VCaP (cell line): ENCODE measurements around the gene CGB8.
A peak's percentile ranks its signal among the peaks of the same experiment; 100 is the strongest.

Experiments
- H3K27ac ChIP-seq: fragments of 450-650 bp; 2 replicates; pipeline ENCODE4 v1.5.1; 2017
- TF ChIP-seq, protein P1 (sequence below): fragments of 450-650 bp; conservative IDR thresholded peaks from 2 replicates; pipeline ENCODE4 v1.5.1; 2017; ENCODE audit warnings: mild to moderate bottlenecking, moderate library complexity

CGB8 gene

DNA sequence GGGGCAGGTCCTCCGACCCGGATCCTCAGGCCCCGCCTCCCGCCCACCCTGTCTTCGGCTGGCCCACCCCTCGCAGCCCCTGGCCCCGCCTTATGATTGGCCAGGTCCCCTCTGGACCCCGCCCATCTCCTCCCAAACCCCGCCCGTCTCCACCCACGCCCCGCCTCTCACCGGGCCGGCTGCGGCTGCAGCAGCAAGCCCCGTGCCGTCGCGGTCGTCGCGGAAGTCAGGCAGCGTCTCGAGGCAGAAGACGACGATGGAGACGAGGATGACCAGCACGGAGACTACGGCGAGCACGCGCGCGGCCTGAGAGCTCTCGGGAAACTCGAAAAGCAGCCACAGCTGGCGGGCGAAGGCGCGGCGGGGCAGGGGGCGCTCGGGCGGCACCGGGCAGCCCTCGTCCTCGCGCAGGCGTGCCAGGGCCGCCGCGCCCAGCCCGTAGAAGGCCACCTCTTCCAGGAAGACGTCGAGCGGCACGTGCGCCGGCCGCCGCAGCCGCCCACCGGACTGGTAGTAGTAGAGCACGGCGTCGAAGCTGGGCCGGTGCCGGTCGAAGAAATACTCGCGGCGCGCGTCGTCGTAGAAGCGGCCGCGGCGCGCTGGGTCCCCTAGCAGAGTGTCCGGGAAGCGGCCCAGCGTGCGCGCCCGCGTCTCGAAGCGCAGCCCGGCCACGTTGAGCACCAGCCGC lies 23.1 kb upstream of the CGB8 start:
- no peak overlapping the region for H3K27ac ChIP-seq
- TF ChIP-seq, protein P1, sequence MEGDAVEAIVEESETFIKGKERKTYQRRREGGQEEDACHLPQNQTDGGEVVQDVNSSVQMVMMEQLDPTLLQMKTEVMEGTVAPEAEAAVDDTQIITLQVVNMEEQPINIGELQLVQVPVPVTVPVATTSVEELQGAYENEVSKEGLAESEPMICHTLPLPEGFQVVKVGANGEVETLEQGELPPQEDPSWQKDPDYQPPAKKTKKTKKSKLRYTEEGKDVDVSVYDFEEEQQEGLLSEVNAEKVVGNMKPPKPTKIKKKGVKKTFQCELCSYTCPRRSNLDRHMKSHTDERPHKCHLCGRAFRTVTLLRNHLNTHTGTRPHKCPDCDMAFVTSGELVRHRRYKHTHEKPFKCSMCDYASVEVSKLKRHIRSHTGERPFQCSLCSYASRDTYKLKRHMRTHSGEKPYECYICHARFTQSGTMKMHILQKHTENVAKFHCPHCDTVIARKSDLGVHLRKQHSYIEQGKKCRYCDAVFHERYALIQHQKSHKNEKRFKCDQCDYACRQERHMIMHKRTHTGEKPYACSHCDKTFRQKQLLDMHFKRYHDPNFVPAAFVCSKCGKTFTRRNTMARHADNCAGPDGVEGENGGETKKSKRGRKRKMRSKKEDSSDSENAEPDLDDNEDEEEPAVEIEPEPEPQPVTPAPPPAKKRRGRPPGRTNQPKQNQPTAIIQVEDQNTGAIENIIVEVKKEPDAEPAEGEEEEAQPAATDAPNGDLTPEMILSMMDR, result no peak

DNA sequence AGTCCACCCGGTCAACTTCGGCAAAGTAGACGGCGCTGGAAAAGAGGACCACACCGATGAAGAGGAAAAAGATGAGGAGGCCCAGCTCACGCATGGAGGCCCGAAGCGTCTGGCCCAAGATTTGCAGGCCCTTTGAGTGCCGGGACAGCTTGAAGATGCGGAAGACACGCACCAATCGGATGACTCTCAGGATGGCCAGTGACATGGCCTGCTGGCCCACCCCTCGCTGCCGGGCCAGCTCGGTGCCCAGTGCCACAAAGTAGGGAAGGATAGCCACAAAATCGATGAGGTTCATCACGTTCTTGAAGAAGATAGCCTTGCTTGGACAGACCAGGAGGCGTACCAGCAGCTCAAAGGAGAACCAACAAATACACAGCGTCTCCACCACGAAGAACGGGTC lies 21.5 kb upstream of the CGB8 start:
- TF ChIP-seq, protein P1, result no peak
- no peak overlapping the region for H3K27ac ChIP-seq

DNA sequence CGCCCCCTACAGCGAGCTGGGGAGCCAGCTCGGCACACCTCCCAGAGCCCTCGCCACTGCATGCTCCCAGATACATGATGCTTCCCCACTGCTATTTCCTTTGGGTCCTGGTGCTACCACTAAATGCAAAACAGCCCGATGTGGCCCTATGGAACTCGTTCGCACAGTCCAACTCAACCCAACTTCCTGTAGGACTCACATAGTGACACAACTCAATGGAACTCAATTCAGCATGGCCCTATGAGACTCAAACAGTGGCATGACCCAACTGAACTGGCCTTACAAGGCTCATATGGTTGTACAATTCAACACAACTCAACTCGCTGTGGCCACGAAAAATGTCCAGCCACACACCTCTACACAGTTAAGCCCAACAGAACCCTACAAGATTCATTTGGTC lies 20.1 kb upstream of the CGB8 start:
- no peak overlapping the region for H3K27ac ChIP-seq
- TF ChIP-seq, protein P1, result no peak

DNA sequence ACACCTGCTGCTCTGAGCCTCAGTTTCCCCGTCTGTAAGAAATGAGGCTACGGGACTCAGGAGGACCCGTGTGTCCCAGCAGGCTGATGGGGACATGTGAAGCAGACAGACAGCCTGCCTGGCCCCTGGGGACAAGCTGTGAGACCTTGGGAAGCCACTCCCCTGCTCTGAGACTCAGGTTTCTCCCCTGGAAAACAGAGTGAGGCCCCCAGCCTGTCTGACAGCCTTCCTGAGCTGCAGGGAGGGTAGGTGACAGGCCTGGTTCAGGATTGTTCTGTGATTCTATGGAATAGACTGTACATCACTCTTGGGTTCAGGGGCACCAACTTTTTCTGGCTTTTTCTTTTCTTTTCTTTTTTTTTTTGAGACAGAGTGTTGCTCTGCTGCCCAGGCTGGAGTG lies 18.6 kb upstream of the CGB8 start:
- TF ChIP-seq, protein P1, result no peak
- no peak overlapping the region for H3K27ac ChIP-seq

DNA sequence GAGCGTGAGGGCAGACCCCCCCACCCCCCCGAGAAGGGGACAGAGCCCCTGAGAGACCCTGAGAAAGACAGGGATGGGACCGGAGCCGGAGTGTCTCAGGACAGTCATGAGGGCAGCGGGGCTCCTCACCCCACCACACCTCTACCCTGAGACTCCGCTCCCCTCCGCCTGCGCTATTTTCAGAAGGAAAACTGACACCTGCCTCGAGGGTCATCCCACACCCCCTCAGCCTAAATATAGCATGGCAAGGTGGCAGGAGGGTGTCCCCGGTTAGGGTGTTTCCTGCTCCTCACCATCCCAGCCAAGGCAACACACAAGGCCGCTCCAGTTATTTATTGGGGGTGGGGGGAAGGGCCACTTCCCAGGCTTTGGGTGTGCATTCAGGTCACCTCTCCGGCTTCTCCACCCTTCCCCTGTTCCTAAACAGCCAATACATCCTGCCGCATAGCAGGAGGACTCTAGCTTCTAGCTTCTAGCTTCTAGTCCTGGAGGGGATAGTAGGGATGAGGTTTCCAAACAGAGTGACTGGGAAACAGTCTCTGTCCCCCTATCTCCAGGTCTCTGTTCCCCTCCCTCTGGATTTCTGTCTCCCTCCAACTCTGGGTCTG lies 17.1 kb upstream of the CGB8 start:
- TF ChIP-seq, protein P1, result no peak
- H3K27ac ChIP-seq, result no peak overlapping the region

DNA sequence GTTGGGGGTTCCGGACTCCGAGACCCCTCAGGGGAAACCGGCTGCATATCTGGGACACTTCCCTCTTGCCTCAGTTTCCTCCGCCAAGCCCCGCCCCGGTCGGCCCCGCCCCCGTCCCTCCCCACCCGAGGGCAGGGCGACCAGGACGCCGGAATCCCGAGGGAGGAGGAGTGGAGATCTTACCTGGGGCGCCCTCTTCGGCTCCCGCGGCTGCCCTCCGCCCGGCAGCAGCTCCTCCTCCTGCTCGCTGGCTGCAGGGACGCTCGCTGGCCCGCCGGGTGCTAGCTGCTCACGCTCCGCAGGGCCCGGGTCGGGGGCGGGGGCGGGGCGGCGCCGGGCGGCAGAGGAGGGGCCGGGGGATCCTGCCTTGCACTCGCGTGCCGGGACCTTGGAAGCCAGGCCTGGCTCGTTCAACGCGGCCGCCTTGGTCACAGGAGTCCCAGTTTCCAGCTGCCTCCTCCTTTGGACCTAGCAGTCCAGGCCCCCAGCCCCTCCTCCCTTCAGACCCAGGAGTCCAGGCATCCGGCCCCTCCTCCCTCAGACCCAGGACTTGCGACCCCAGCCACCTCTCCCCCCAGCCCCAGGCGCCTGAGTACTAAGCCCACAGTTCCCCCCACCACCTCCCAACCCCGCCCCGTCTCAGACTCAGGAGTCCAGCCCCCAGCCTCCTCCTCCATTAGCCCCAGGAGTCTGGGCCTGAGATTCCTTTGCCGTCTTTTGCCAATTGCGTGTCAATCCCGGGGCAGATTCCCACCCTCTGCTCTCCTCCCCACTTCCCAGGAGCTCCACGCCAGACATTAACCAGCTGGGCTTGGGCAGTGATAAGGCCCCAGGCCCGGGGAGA lies 16.1 kb upstream of the CGB8 start, which contains the start of gene NTF4:
TSS of gene NTF4 (minus strand) at position 51 of the 844 bp plus-strand sequence. CDS start 2,821 bp downstream, outside the sequence.
- H3K27ac ChIP-seq, result peak within 1 kb of the TSS; percentile 57
- TF ChIP-seq, protein P1, result peak; percentile 24

DNA sequence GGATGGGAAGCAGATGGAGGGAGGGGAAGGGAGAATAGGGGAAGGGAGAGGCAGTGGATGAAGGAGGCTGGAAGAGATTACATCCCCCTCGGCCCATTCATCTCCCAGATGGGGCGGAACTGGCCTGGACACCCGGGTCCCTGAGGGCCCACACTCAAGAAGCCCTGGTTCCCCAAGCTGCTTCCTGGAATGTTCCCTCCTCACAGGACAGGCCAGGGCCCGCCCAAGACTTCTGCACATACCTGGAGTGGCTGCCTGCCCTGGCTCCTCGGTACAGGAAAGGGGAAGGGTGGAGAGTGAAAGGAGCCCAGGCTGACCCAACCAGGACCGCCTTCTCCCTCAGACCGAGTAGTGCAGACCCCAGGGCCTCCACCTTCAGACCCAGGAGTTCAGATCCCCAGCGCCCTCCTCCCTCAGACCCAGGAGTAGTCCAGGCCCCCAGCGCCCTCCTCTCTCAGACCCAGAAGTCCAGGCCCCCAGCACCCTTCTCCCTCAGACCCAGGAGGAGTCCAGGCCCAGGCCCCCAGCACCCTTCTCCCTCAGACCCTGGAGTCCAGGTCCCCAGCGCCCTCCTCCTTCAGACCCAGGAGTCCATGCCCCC lies 15.2 kb upstream of the CGB8 start:
- H3K27ac ChIP-seq, result peak overlapping the region; percentile 57; the same call in 1 of the 2 replicates
- TF ChIP-seq, protein P1, result no peak
